GM23338 (cell line): ENCODE data around the gene RNF8. TPM values are rescaled to one million over a fixed set of nuclear protein-coding genes. Genes with fewer than 3 reads are reported as not detected.

Experiments
- ATAC-seq: fragments of 200-7000 bp; cut with Tn5 transposase; 3 replicates; pipeline ENCODE4 v1.9.1; 2020
- DNase-seq: peaks from one replicate; pipeline ENCODE4 v3.0.0-alpha.2; 2015; ENCODE audit warnings: low spot score
- H2AFZ ChIP-seq: fragments of 200-600 bp; sonication (generic); 2 replicates; pipeline ENCODE4 v1.8.0; 2016; ENCODE audit warnings: antibody characterized with exemption, mild to moderate bottlenecking, moderate library complexity
- H3F3A ChIP-seq: fragments of 200-600 bp; sonication (generic); replicated peaks from 2 replicates; pipeline ENCODE4 v1.8.0; 2017; ENCODE audit warnings: antibody characterized with exemption, mixed run types, low read depth
- H3K27ac ChIP-seq: fragments of 200-600 bp; sonication (generic); 2 replicates; pipeline ENCODE4 v1.6.1; 2016; ENCODE audit warnings: low read depth
- H3K27me3 ChIP-seq: fragments of 200-600 bp; sonication (generic); 2 replicates; pipeline ENCODE4 v1.8.0; 2016; ENCODE audit warnings: mild to moderate bottlenecking, mixed run types, moderate library complexity; ENCODE audit not compliant: insufficient read depth
- H3K36me3 ChIP-seq: fragments of 200-600 bp; sonication (generic); 2 replicates; pipeline ENCODE4 v1.8.0; 2016; ENCODE audit warnings: mild to moderate bottlenecking; ENCODE audit not compliant: insufficient read depth
- H3K4me1 ChIP-seq: fragments of 200-600 bp; sonication (generic); 2 replicates; pipeline ENCODE4 v1.8.0; 2016; ENCODE audit warnings: mild to moderate bottlenecking, moderate library complexity; ENCODE audit not compliant: insufficient read depth
- H3K4me2 ChIP-seq: fragments of 200-600 bp; sonication (generic); 2 replicates; pipeline ENCODE4 v1.7.1; 2017; ENCODE audit warnings: mixed run types
- H3K4me3 ChIP-seq: fragments of 200-600 bp; sonication (generic); 2 replicates; pipeline ENCODE4 v1.6.1; 2016; ENCODE audit warnings: mixed run types
- H3K79me2 ChIP-seq: fragments of 200-600 bp; sonication (generic); replicated peaks from 2 replicates; pipeline ENCODE4 v1.8.0; 2017; ENCODE audit warnings: mild to moderate bottlenecking; ENCODE audit not compliant: insufficient read depth
- H3K9me2 ChIP-seq: fragments of 200-600 bp; sonication (generic); 2 replicates; pipeline ENCODE4 v1.8.0; 2017; ENCODE audit not compliant: insufficient read depth
- H4K20me1 ChIP-seq: fragments of 200-600 bp; sonication (generic); replicated peaks from 2 replicates; pipeline ENCODE4 v1.8.0; 2017; ENCODE audit warnings: mild to moderate bottlenecking; ENCODE audit not compliant: insufficient read depth
- H3K27ac Mint-ChIP-seq: 2 replicates; pipeline ENCODE4 v1.8.0; 2020; ENCODE audit warnings: inconsistent platforms, mild to moderate bottlenecking, moderate library complexity, mixed read lengths
- H3K27me3 Mint-ChIP-seq: 3 replicates; pipeline ENCODE4 v1.8.0; 2022; ENCODE audit warnings: low read depth, mild to moderate bottlenecking, moderate library complexity, mixed read lengths, inconsistent platforms; ENCODE audit not compliant: insufficient read depth, poor library complexity
- H3K36me3 Mint-ChIP-seq: 3 replicates; pipeline ENCODE4 v1.8.0; 2021; ENCODE audit warnings: low read depth, mild to moderate bottlenecking, inconsistent platforms, moderate library complexity, mixed read lengths
- H3K4me1 Mint-ChIP-seq: 3 replicates; pipeline ENCODE4 v1.8.0; 2020; ENCODE audit warnings: mild to moderate bottlenecking, inconsistent platforms, mixed read lengths
- H3K4me3 Mint-ChIP-seq: 3 replicates; pipeline ENCODE4 v1.8.0; 2021; ENCODE audit warnings: moderate library complexity, mild to moderate bottlenecking, inconsistent platforms, mixed read lengths
- H3K9me3 Mint-ChIP-seq: 3 replicates; pipeline ENCODE4 v1.8.0; 2020; ENCODE audit warnings: moderate library complexity, mild to moderate bottlenecking, inconsistent platforms, mixed read lengths
- CREB1 ChIP-seq: fragments of 250-450 bp; sonication (Bioruptor Pico); IDR thresholded peaks from 2 replicates; pipeline ENCODE4 v1.5.0; 2020; ENCODE audit warnings: low read depth, mild to moderate bottlenecking, moderate library complexity
- EZH2phosphoT487 ChIP-seq: fragments of 200-600 bp; sonication (generic); IDR thresholded peaks from one replicate; pipeline ENCODE4 v1.8.1; 2018; ENCODE audit warnings: antibody characterized with exemption; ENCODE audit not compliant: unreplicated experiment
- POLR2AphosphoS5 ChIP-seq: IDR thresholded peaks from 2 replicates; pipeline ENCODE4 v1.6.1; 2016; ENCODE audit warnings: antibody characterized with exemption, low read depth
- ZNF114 ChIP-seq: fragments of 250-450 bp; sonication (Bioruptor Pico); IDR thresholded peaks from 2 replicates; pipeline ENCODE4 v1.5.0; 2020; ENCODE audit warnings: mild to moderate bottlenecking, moderate library complexity
- ZNF331 ChIP-seq: fragments of 250-450 bp; sonication (Bioruptor Pico); IDR thresholded peaks from 2 replicates; pipeline ENCODE4 v1.5.0; 2020; ENCODE audit warnings: low read depth, mild to moderate bottlenecking, moderate library complexity
- polyA plus RNA-seq: library from polyadenylated mRNA; unstranded; fragments of >200 nt; fragmentation: Nextera tagmentation; extraction: Ambion mirVana; gene quantifications from 2 replicates; pipeline ENCODE4 v1.2.1, GENCODE V29; 2016
- total RNA-seq: library from RNA; depleted of rRNA; stranded (reverse); fragments of >200 nt; shearing (Covaris generic); gene quantifications from 2 replicates; pipeline ENCODE4 v1.2.3, GENCODE V29; 2014
- TF ChIP-seq, protein P1 (sequence below): IDR thresholded peaks from 2 replicates; pipeline ENCODE4 v1.6.1; 2016; ENCODE audit warnings: antibody characterized with exemption
- TF ChIP-seq, protein P2 (sequence below): IDR thresholded peaks from one replicate; pipeline ENCODE4 v1.6.1; 2018; ENCODE audit warnings: antibody characterized with exemption; ENCODE audit not compliant: unreplicated experiment
- TF ChIP-seq, protein P3 (sequence below): fragments of 250-450 bp; sonication (Bioruptor Pico); IDR thresholded peaks from 2 replicates; pipeline ENCODE4 v1.5.0; 2020; ENCODE audit warnings: mild to moderate bottlenecking, moderate library complexity

The RNF8 gene
- total and polyA plus RNA-seq, 2 experiments from 2014 or later: 41.6 to 55.2 TPM

DNA sequence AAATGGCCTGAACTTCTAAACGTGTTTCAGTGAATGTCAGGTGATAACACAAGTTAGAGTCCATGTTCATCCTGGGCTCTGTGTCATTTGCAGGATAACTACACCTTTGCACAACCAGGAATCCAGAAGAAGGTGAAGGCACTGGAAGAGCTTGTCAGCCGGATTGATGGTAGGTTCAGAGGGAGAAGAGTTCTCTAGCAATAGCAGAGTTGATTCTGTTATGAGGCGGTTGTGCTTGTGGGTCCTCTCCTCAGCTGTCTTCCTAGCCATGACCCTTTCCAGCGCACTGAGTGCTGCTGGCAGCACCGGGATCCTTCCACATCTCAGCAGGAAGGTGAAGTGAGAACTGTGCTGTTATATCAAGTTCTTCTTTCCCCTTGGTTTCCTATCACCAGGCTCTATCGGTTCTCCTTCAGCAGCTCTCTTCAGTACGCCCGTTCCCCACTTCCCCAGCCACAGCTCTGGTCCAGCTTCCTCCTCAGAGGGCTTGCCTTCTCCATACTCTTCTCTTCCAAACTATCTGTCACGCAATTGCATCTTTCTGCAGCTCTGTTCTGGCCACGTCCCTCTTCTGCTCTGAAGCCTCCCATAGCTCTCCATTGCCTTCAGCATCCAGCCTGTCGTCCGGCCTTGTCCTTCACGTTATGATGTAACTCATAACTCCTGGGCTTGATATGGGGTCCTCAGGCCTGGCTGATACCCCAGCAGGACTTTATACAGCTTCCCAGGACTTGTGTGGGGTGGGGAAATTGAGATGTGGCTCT lies 39.9 kb upstream of the RNF8 start:
- Mint-ChIP-seq H3K9me3 (no peaks in the 10 kb centered on the region), H3K27me3 (no peaks in the 10 kb centered on the region)
- no peak for ATAC-seq

More for the DNA sequence above, 39.9 kb upstream of the RNF8 start:
- Histone ChIP-seq H3K79me2 (no peaks in the 10 kb centered on the region), H3K27ac (no peak overlapping the region), H2AFZ (no peak overlapping the region), H3K36me3 (peaks cover 20% of the 10 kb centered on the region), H3K4me2 (no peak overlapping the region), H3F3A (0 out of 2 replicates have a peak, but pooled peaks cover 6% of the 10 kb centered on the region), H3K4me1 (no peaks in the 10 kb centered on the region), H3K9me2 (no peaks in the 10 kb centered on the region), H3K4me3 (no peak overlapping the region), H3K27me3 (no peaks in the 10 kb centered on the region), H4K20me1 (peaks cover 3% of the 10 kb centered on the region)
- no peak overlapping the region for H3K27ac Mint-ChIP-seq
- no peaks in the 10 kb centered on the region for H3K4me1 Mint-ChIP-seq
- TF ChIP-seq EZH2phosphoT487 (no peak), ZNF114 (CRISPR knock-in tag) (no peak), POLR2AphosphoS5 (no peak), ZNF331 (no peak), CREB1 (CRISPR knock-in tag) (no peak)
- TF ChIP-seq, protein P1, sequence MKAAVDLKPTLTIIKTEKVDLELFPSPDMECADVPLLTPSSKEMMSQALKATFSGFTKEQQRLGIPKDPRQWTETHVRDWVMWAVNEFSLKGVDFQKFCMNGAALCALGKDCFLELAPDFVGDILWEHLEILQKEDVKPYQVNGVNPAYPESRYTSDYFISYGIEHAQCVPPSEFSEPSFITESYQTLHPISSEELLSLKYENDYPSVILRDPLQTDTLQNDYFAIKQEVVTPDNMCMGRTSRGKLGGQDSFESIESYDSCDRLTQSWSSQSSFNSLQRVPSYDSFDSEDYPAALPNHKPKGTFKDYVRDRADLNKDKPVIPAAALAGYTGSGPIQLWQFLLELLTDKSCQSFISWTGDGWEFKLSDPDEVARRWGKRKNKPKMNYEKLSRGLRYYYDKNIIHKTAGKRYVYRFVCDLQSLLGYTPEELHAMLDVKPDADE: no peak
- TF ChIP-seq, protein P2, sequence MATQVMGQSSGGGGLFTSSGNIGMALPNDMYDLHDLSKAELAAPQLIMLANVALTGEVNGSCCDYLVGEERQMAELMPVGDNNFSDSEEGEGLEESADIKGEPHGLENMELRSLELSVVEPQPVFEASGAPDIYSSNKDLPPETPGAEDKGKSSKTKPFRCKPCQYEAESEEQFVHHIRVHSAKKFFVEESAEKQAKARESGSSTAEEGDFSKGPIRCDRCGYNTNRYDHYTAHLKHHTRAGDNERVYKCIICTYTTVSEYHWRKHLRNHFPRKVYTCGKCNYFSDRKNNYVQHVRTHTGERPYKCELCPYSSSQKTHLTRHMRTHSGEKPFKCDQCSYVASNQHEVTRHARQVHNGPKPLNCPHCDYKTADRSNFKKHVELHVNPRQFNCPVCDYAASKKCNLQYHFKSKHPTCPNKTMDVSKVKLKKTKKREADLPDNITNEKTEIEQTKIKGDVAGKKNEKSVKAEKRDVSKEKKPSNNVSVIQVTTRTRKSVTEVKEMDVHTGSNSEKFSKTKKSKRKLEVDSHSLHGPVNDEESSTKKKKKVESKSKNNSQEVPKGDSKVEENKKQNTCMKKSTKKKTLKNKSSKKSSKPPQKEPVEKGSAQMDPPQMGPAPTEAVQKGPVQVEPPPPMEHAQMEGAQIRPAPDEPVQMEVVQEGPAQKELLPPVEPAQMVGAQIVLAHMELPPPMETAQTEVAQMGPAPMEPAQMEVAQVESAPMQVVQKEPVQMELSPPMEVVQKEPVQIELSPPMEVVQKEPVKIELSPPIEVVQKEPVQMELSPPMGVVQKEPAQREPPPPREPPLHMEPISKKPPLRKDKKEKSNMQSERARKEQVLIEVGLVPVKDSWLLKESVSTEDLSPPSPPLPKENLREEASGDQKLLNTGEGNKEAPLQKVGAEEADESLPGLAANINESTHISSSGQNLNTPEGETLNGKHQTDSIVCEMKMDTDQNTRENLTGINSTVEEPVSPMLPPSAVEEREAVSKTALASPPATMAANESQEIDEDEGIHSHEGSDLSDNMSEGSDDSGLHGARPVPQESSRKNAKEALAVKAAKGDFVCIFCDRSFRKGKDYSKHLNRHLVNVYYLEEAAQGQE: no peak
- TF ChIP-seq, protein P3, sequence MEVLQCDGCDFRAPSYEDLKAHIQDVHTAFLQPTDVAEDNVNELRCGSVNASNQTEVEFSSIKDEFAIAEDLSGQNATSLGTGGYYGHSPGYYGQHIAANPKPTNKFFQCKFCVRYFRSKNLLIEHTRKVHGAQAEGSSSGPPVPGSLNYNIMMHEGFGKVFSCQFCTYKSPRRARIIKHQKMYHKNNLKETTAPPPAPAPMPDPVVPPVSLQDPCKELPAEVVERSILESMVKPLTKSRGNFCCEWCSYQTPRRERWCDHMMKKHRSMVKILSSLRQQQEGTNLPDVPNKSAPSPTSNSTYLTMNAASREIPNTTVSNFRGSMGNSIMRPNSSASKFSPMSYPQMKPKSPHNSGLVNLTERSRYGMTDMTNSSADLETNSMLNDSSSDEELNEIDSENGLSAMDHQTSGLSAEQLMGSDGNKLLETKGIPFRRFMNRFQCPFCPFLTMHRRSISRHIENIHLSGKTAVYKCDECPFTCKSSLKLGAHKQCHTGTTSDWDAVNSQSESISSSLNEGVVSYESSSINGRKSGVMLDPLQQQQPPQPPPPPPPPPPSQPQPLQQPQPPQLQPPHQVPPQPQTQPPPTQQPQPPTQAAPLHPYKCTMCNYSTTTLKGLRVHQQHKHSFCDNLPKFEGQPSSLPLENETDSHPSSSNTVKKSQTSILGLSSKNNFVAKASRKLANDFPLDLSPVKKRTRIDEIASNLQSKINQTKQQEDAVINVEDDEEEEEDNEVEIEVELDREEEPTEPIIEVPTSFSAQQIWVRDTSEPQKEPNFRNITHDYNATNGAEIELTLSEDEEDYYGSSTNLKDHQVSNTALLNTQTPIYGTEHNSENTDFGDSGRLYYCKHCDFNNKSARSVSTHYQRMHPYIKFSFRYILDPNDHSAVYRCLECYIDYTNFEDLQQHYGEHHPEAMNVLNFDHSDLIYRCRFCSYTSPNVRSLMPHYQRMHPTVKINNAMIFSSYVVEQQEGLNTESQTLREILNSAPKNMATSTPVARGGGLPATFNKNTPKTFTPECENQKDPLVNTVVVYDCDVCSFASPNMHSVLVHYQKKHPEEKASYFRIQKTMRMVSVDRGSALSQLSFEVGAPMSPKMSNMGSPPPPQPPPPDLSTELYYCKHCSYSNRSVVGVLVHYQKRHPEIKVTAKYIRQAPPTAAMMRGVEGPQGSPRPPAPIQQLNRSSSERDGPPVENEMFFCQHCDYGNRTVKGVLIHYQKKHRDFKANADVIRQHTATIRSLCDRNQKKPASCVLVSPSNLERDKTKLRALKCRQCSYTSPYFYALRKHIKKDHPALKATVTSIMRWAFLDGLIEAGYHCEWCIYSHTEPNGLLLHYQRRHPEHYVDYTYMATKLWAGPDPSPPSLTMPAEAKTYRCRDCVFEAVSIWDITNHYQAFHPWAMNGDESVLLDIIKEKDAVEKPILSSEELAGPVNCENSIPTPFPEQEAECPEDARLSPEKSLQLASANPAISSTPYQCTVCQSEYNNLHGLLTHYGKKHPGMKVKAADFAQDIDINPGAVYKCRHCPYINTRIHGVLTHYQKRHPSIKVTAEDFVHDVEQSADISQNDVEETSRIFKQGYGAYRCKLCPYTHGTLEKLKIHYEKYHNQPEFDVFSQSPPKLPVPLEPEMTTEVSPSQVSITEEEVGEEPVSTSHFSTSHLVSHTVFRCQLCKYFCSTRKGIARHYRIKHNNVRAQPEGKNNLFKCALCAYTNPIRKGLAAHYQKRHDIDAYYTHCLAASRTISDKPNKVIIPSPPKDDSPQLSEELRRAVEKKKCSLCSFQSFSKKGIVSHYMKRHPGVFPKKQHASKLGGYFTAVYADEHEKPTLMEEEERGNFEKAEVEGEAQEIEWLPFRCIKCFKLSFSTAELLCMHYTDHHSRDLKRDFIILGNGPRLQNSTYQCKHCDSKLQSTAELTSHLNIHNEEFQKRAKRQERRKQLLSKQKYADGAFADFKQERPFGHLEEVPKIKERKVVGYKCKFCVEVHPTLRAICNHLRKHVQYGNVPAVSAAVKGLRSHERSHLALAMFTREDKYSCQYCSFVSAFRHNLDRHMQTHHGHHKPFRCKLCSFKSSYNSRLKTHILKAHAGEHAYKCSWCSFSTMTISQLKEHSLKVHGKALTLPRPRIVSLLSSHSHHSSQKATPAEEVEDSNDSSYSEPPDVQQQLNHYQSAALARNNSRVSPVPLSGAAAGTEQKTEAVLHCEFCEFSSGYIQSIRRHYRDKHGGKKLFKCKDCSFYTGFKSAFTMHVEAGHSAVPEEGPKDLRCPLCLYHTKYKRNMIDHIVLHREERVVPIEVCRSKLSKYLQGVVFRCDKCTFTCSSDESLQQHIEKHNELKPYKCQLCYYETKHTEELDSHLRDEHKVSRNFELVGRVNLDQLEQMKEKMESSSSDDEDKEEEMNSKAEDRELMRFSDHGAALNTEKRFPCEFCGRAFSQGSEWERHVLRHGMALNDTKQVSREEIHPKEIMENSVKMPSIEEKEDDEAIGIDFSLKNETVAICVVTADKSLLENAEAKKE (CRISPR knock-in tag): no peak
- no peak for DNase-seq
- no peak overlapping the region for H3K4me3 Mint-ChIP-seq
- H3K36me3 Mint-ChIP-seq: peaks cover 17% of the 10 kb centered on the region
